Calu3 (cell line): ENCODE data around the gene LENG1. TPM values are rescaled to one million over a fixed set of nuclear protein-coding genes. Genes with fewer than 3 reads are reported as not detected.

Experiments used
- BruUV-seq: library from RNA; stranded (reverse); fragments of 400-500 nt; replicated peaks from 2 replicates; lab custom pipeline; 2021; lab: Mats Ljungman, UMichigan
- CTCF ChIA-PET: fragments of 300-600 bp; sonication (Branson Sonifier 250); formaldehyde crosslinking; loops from one replicate; lab custom pipeline; 2022; ENCODE audit warnings: antibody characterized with exemption; lab: Charles Lee
- DNase-seq: peaks from one replicate; pipeline ENCODE4 v3.0.0; 2022
- H3K27ac Mint-ChIP-seq: one replicate; pipeline ENCODE4 v1.8.0; 2022; ENCODE audit warnings: mixed read lengths; ENCODE audit not compliant: unreplicated experiment
- H3K27me3 Mint-ChIP-seq: one replicate; pipeline ENCODE4 v1.8.0; 2022; ENCODE audit warnings: mixed read lengths; ENCODE audit not compliant: unreplicated experiment
- H3K36me3 Mint-ChIP-seq: one replicate; pipeline ENCODE4 v1.8.0; 2022; ENCODE audit warnings: mild to moderate bottlenecking, moderate library complexity, mixed read lengths; ENCODE audit not compliant: insufficient read depth, unreplicated experiment
- H3K4me1 Mint-ChIP-seq: one replicate; pipeline ENCODE4 v1.8.0; 2022; ENCODE audit warnings: mild to moderate bottlenecking, low read depth, mixed read lengths; ENCODE audit not compliant: unreplicated experiment
- H3K4me3 Mint-ChIP-seq: one replicate; pipeline ENCODE4 v1.8.0; 2022; ENCODE audit warnings: mild to moderate bottlenecking, low read depth, moderate library complexity, mixed read lengths; ENCODE audit not compliant: unreplicated experiment
- H3K9me3 Mint-ChIP-seq: one replicate; pipeline ENCODE4 v1.8.0; 2022; ENCODE audit warnings: low read depth, mixed read lengths; ENCODE audit not compliant: unreplicated experiment
- intact Hi-C: fragments of 100-400 bp; cut with micrococcal nuclease; formaldehyde crosslinking; loops from one replicate; pipeline ENCODE4 v1.10.0; 2022; ENCODE audit not compliant: unreplicated experiment
- total RNA-seq: library from RNA; stranded (reverse); gene quantifications from 2 replicates; pipeline ENCODE4 v1.2.3, GENCODE V29; 2022
- TF ChIP-seq, protein P1 (sequence below): fragments of 200-600 bp; IDR thresholded peaks from one replicate; pipeline ENCODE4 v1.8.0; 2022; ENCODE audit warnings: antibody characterized with exemption; ENCODE audit not compliant: unreplicated experiment

The LENG1 gene
- total RNA-seq, 1 experiment from 2014 or later = 10.7 TPM

DNA sequence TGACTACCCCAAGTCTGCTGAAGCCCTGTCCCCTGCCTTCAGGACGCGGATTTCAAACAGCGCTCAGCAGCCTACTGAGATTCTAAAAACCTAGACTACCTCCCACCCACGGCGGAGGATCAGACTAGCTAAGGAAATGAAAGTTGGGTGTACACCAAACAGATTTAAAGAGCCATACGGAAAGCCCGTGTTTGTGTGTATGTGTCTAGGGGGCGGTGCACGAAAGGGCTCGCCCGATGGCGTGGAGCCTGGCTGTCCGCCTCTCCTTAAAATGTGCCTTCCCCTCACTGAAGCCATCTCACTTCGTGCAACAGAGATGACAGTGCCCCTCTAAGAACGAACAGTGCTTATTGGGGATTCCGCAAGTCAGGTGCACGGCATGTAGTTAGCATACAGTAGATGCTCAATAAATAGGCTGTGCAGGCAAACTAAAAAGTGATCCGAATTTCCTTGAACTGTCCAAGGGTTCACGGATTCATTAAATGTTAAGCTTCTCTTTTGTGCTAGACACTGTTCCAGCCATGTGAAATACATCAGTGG is 639 bp downstream of the LENG1 start:
- Mint-ChIP-seq H3K27me3 (no peaks in the 10 kb centered on the region), H3K27ac (peak overlapping the region; percentile 89), H3K4me3 (peak overlapping the region; percentile 87), H3K4me1 (peaks cover 30% of the 10 kb centered on the region), H3K36me3 (peaks cover 97% of the 10 kb centered on the region), H3K9me3 (peaks cover 2% of the 10 kb centered on the region)
- TF ChIP-seq, protein P1, sequence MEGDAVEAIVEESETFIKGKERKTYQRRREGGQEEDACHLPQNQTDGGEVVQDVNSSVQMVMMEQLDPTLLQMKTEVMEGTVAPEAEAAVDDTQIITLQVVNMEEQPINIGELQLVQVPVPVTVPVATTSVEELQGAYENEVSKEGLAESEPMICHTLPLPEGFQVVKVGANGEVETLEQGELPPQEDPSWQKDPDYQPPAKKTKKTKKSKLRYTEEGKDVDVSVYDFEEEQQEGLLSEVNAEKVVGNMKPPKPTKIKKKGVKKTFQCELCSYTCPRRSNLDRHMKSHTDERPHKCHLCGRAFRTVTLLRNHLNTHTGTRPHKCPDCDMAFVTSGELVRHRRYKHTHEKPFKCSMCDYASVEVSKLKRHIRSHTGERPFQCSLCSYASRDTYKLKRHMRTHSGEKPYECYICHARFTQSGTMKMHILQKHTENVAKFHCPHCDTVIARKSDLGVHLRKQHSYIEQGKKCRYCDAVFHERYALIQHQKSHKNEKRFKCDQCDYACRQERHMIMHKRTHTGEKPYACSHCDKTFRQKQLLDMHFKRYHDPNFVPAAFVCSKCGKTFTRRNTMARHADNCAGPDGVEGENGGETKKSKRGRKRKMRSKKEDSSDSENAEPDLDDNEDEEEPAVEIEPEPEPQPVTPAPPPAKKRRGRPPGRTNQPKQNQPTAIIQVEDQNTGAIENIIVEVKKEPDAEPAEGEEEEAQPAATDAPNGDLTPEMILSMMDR = no peak
- CTCF ChIA-PET = interaction anchor here (0.7 to 2.2 kb wide), 10 partner anchors 14 to 366 kb away, joined by 3 to 11 read pairs (median 4); partner anchors contain the start of genes CNOT3, MBOAT7 and TMC4
- DNase-seq = no peak
- intact Hi-C loops = loop anchor here (1.0 kb wide), 1 partner anchor 22 kb away; the partner anchor contains the start of gene CNOT3
- BruUV-seq = TSS peak; percentile 70

DNA sequence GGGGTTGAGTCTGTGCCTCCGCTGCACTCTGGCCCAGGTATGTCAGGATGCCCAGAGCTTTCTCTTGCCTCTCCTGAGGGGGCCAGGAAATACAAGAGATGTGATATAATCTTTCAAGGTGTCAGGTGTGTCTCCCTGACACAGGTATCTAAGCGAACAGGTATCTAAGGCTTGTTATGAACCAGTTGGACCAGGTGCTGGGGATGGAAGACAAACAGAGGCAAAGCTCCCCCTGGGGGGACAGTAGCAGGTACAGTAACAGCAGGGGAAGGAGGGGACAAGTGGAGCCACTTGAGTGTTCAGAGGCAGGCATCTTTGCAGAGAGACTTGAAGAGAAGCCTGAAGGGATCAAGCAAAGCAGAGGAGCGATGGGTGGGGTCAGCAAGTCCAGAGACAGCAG is 2.6 kb downstream of the LENG1 start:
- H3K4me1 Mint-ChIP-seq = peaks cover 30% of the 10 kb centered on the region
- TF ChIP-seq, protein P1 = no peak
- CTCF ChIA-PET = interaction anchor here (1.1 kb wide), 1 partner anchor 19 kb away, joined by 3 read pairs; the partner anchor contains the start of gene CNOT3
- peak overlapping the region; percentile 10 for H3K4me3 Mint-ChIP-seq
- no peaks in the 10 kb centered on the region for H3K9me3 Mint-ChIP-seq
- peaks cover 98% of the 10 kb centered on the region for H3K36me3 Mint-ChIP-seq
- intact Hi-C loops = no loop called here
- BruUV-seq = no TSS peak
- no peaks in the 10 kb centered on the region for H3K27me3 Mint-ChIP-seq
- H3K27ac Mint-ChIP-seq = peak overlapping the region; percentile 69
- DNase-seq = no peak

DNA sequence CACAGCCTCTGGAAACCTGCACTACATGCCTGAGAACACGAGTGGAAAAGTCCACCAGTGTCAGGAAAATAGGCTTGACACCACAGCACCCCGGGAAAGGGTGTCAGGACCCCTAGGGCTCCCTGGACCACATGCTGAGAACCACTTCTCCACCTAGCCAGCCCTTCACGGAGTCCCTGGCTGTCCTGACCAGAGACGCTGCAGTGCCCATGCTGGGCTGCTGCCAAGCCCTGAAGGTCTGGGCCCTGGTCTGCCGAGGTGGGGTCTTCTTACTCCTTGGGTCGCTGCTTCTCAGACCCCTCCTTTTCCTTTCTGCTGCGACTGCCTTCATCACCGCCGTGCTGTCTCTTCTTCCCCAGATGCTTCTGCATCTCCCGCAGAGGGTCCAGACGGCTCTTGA is 3.0 kb downstream of the LENG1 start:
- Mint-ChIP-seq H3K4me3 (peak overlapping the region; percentile 10), H3K27me3 (no peaks in the 10 kb centered on the region), H3K9me3 (no peaks in the 10 kb centered on the region), H3K4me1 (peaks cover 30% of the 10 kb centered on the region), H3K36me3 (peaks cover 98% of the 10 kb centered on the region), H3K27ac (peak overlapping the region; percentile 69)
- CTCF ChIA-PET = no interaction called here
- no peak for DNase-seq
- TF ChIP-seq, protein P1 = no peak
- intact Hi-C loops = no loop called here
- no TSS peak for BruUV-seq

DNA sequence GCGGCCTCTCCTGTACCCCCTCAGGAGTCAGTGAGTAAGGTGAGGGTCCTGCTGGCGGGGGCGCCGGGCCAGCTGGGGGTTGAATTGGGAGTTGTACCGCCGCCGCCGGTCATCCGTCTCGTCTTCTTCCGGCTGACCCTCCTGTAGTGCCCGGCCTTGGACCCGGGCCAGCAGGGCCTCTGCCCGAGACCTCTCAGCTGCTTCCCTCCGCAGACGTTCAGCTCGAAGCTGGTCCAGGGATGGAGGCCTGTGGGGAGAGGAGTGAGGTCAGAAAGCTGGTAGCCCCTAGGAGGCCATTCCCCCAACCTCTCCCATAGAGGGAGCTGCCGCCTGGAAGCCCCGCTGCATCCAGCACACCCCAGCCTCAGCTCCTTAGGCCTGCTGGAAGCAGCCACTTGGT is 3.8 kb downstream of the LENG1 start:
- H3K4me1 Mint-ChIP-seq = peaks cover 23% of the 10 kb centered on the region
- no TSS peak for BruUV-seq
- DNase-seq = no peak
- peaks cover 98% of the 10 kb centered on the region for H3K36me3 Mint-ChIP-seq
- H3K4me3 Mint-ChIP-seq = no peak overlapping the region
- no peak overlapping the region for H3K27ac Mint-ChIP-seq
- H3K27me3 Mint-ChIP-seq = no peaks in the 10 kb centered on the region
- intact Hi-C loops = no loop called here
- CTCF ChIA-PET = no interaction called here
- TF ChIP-seq, protein P1 = no peak
- H3K9me3 Mint-ChIP-seq = no peaks in the 10 kb centered on the region
